Inferior parietal cortex (tissue), 1 donor: ENCODE data around the gene GCNT2.
"Not testable (repeated sequence)": the region's sequence is repeated elsewhere in the genome, so short reads cannot be mapped to it uniquely, and the experiment has no call there.

Source experiments
- DNase-seq: peaks from one replicate; pipeline ENCODE4 v3.0.0-alpha.2; 2016; ENCODE audit errors: extremely low spot score

The GCNT2 gene

GRCh38 chr6:10660431-10661191 is 139.5 kb downstream of the GCNT2 start:
- not testable (repeated sequence) for DNase-seq

DNA sequence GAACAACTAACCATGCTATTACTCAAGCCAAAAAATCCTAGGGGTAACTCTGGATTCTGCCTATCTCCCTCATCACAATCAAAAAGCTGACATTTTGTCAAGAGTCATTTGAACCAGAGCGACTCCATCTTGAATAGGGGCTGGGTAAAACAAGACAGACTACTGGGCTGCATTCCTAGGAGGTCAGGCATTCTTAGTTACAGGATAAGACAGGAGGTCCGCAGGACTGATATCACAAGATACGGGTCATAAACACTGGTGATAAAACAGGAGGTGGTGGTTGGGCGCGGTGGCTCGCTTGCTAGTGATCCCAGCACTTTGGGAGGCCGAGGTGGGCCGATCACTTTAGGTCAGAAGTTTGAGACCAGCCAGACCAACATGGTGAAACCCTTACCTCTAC is 141.1 kb downstream of the GCNT2 start:
- DNase-seq: no peak

GRCh38 chr6:10662742-10663141 is 141.6 kb downstream of the GCNT2 start:
- no peak for DNase-seq

DNA sequence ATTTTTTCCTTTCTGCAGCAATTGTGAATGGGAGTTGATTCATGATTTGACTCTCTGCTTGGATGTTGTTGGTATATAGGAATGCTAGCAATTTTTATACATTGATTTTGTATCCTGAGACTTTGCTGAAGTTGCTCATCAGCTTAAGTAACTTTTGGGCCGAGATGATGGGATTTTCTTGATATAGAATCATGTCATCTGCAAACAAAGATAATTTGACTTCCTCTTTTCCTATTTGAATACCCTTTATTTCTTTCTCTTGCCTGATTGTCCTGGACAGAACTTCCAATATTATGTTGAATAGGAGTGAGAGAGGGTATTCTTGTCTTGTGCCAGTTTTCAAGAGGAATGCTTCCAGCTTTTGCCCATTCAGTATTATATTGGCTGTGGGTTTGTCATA is 144.4 kb downstream of the GCNT2 start:
- not testable (repeated sequence) for DNase-seq

DNA sequence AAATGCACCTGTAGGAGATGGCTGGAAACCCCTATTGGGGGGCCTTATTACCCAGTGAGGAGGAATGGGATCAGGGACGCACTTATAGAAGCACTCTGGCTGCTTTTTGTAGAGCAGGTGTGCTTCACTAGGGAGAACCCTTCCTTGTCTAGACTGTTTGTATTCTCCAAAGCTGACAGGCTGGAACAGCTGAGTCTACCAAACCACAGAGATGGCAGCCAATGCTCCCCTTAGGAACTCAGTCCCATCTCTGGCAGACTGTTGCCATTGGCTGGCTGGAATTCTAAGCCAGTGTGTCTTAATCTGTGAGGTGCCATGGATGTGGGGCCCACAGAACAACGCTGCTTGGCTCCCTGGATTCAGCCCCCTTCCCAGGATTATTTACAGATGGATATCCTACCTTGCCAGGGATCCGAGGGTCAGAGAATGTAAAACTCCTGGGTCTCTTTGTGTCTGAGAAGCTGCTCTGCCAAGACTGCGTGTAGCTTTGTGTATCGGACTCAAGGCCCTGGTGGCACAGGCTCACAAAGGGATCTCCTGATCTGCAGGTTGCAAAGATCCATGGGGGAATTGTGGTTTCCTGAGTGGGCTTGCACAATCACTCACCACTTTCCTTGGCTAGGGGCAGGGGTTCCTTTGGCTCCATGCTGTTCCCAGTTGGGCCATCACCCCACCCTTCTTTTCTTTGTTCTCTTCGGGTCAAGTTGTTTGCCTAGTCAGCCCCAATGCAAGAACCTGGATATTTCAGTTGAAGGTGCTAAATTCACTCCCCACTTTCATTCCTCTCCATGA is 147.2 kb downstream of the GCNT2 start:
- DNase-seq: no peak

DNA sequence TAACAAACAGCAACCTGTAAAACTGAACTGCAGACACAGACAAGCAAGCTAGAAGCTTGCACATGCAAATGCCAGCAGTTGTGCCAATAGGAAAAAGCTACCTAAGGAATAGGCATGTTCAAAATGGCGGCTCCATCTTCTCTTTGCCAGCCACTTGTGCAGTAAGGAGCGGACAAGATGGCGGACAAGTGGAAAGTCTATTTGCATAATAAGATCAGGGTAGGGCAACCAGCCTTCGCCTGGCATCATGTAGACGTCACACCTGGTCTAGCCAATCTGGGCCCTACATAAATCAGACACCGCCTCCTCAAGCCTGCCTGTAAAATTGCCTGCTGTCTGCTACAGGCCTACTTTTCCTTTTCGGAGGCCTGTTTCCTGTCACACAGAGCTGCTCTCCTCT is 155.3 kb downstream of the GCNT2 start:
- DNase-seq: no peak

- DNase-seq: no peak
These were observed 157.3 kb downstream of the GCNT2 start for GRCh38 chr6:10678456-10678855.
